ENCODE data around the gene SH3RF3.

DNA sequence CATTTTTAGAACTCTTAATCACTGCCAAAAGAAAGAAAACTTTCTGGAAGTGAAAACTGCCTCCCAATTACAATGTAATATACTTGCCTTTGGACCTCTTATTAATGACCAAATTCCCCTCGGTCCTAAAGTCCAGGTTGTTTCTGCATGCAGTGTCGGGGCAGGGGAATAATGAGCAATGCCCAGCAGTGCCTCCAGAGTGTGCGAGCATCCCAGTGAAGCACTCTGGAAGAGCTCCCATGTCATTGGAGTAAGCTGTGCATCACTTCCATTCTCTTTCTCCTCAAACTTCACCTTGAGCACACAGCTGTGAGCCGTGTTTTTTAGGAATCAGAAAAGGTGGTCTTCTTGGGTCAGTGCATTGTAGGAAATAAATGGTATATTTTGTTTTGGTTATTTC, 107.1 kb downstream of the SH3RF3 start:
- TF ChIP-seq, protein P1, sequence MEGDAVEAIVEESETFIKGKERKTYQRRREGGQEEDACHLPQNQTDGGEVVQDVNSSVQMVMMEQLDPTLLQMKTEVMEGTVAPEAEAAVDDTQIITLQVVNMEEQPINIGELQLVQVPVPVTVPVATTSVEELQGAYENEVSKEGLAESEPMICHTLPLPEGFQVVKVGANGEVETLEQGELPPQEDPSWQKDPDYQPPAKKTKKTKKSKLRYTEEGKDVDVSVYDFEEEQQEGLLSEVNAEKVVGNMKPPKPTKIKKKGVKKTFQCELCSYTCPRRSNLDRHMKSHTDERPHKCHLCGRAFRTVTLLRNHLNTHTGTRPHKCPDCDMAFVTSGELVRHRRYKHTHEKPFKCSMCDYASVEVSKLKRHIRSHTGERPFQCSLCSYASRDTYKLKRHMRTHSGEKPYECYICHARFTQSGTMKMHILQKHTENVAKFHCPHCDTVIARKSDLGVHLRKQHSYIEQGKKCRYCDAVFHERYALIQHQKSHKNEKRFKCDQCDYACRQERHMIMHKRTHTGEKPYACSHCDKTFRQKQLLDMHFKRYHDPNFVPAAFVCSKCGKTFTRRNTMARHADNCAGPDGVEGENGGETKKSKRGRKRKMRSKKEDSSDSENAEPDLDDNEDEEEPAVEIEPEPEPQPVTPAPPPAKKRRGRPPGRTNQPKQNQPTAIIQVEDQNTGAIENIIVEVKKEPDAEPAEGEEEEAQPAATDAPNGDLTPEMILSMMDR (conservative IDR thresholded peaks at IDR 0.05 in 1 of 2, IDR thresholded peaks at IDR 0.05 in 1 of 2; ENCODE audit: low read depth in 1 of 2, low read length in 2 of 2), result no peak
- TF ChIP-seq EZH2 (IDR thresholded peaks at IDR 0.05; ENCODE audit: low read length, missing control alignments), result no peak

Measured in fibroblast of lung (primary cell).